ENCODE measurements around the gene ATP5IF1.

Gene ATP5IF1

GRCh38 chr1:28235755-28236655 is at the start of gene ATP5IF1:
ATP5IF1 (plus strand) TSS chr1:28236124; CDS start chr1:28236184, 60 bp downstream.
- DNase-seq, result peak; percentile 86 to 95 (median 93)

GRCh38 chr1:28190337-28190979 is 45.5 kb upstream of the ATP5IF1 start:
- no peak for DNase-seq

- DNase-seq, result no peak
Measured at GRCh38 chr1:28190996-28191645, 44.8 kb upstream of the ATP5IF1 start.

GRCh38 chr1:28193701-28194161 is 42.2 kb upstream of the ATP5IF1 start:
- DNase-seq, result no peak

GRCh38 chr1:28194326-28195035 is 41.4 kb upstream of the ATP5IF1 start:
- no peak for DNase-seq

GRCh38 chr1:28195780-28196179 is 40.1 kb upstream of the ATP5IF1 start:
- DNase-seq, result no peak

GRCh38 chr1:28196330-28196729 is 39.6 kb upstream of the ATP5IF1 start:
- DNase-seq, result no peak

- no peak for DNase-seq
Measured at GRCh38 chr1:28197682-28198415, 38.1 kb upstream of the ATP5IF1 start.

GRCh38 chr1:28199328-28200233 is 36.3 kb upstream of the ATP5IF1 start:
- DNase-seq, result peak in 4 of 6 experiments; percentile 15 to 62 (median 56)

GRCh38 chr1:28200234-28200873 is 35.6 kb upstream of the ATP5IF1 start:
- no peak for DNase-seq

GRCh38 chr1:28205243-28205642 is 30.7 kb upstream of the ATP5IF1 start:
- DNase-seq, result no peak

- DNase-seq, result peak; percentile 11 to 66 (median 40)
Measured at GRCh38 chr1:28208818-28209441, 27.0 kb upstream of the ATP5IF1 start.

- DNase-seq, result no peak
Measured at GRCh38 chr1:28209700-28210099, 26.2 kb upstream of the ATP5IF1 start.

GRCh38 chr1:28213315-28213714 is 22.6 kb upstream of the ATP5IF1 start:
- no peak for DNase-seq

- DNase-seq, result no peak
Measured at GRCh38 chr1:28229089-28229488, 6.8 kb upstream of the ATP5IF1 start.

GRCh38 chr1:28229996-28230395 is 5.9 kb upstream of the ATP5IF1 start:
- DNase-seq, result no peak

- DNase-seq, result peak; percentile 86 to 94 (median 87)
Measured at GRCh38 chr1:28232558-28233263, 3.2 kb upstream of the ATP5IF1 start, which contains the start of gene DNAJC8. DNAJC8 (minus strand) TSS chr1:28233029; CDS start chr1:28232998, 31 bp downstream.

- peak in 1 of 6 experiments; percentile 9 for DNase-seq
Measured at GRCh38 chr1:28233264-28233606, 2.7 kb upstream of the ATP5IF1 start.

GRCh38 chr1:28236656-28237322 is 865 bp downstream of the ATP5IF1 start:
- DNase-seq, result peak in 1 of 6 experiments; percentile 36
